H1 (cell line): ENCODE results near the gene POLR1G.

Experiments
- ATF2 ChIP-seq: IDR thresholded peaks from 2 replicates; pipeline ENCODE4 v1.6.1; 2012; ENCODE audit warnings: low read length, inconsistent platforms
- BACH1 ChIP-seq: IDR thresholded peaks from 2 replicates; pipeline ENCODE4 v1.6.1; 2012; ENCODE audit warnings: low read length, improper control_type of control experiment
- CEBPB ChIP-seq: IDR thresholded peaks from 2 replicates; pipeline ENCODE4 v1.6.1; 2012; ENCODE audit warnings: low read depth, low read length
- CTCF ChIP-seq, 3 experiments: IDR thresholded peaks; 1 replicate in 2 of 3; 2 replicates in 1 of 3; pipeline versions ENCODE4 v1.5.1 to v1.6.1; 2011; ENCODE audit warnings: low read length in 3 of 3, mild to moderate bottlenecking in 3 of 3, inconsistent platforms in 2 of 3, low read depth in 1 of 3, moderate library complexity in 1 of 3; ENCODE audit not compliant: insufficient read depth in 1 of 3; ENCODE audit errors: control extremely low read depth in 1 of 3
- EGR1 ChIP-seq: IDR thresholded peaks from 2 replicates; pipeline ENCODE4 v1.6.1; 2011; ENCODE audit warnings: low read depth, low read length, borderline replicate concordance
- GABPA ChIP-seq: IDR thresholded peaks from 2 replicates; pipeline ENCODE4 v1.6.1; 2011; ENCODE audit warnings: mild to moderate bottlenecking, low read length, moderate library complexity, borderline replicate concordance; ENCODE audit not compliant: insufficient read depth
- MAX ChIP-seq: IDR thresholded peaks from 2 replicates; pipeline ENCODE4 v1.6.1; 2012; ENCODE audit warnings: inconsistent platforms
- POLR2A ChIP-seq, 2 experiments: IDR thresholded peaks; 1 replicate in 1 of 2; 2 replicates in 1 of 2; pipeline ENCODE4 v1.6.1; 2011; ENCODE audit warnings: low read depth in 2 of 2, low read length in 2 of 2, mild to moderate bottlenecking in 2 of 2; ENCODE audit errors: control extremely low read depth in 1 of 2
- POLR2AphosphoS5 ChIP-seq: IDR thresholded peaks from 2 replicates; pipeline ENCODE4 v1.6.1; 2011; ENCODE audit warnings: low read depth, low read length
- RAD21 ChIP-seq, 2 experiments: IDR thresholded peaks in 1 of 2; conservative IDR thresholded peaks in 1 of 2; 2 replicates each; pipeline ENCODE4 v1.6.1; 2011; ENCODE audit warnings: low read depth in 2 of 2, low read length in 2 of 2, improper control_type of control experiment in 1 of 2, inconsistent platforms in 1 of 2, mild to moderate bottlenecking in 1 of 2, moderate library complexity in 1 of 2
- SUZ12 ChIP-seq: fragments of 200-600 bp; sonication (generic); IDR thresholded peaks from 2 replicates; pipeline ENCODE4 v1.6.1; 2012; ENCODE audit warnings: mild to moderate bottlenecking, inconsistent platforms, low read length, moderate library complexity, mixed read lengths
- TBP ChIP-seq: IDR thresholded peaks from 2 replicates; pipeline ENCODE4 v1.6.1; 2011; ENCODE audit warnings: low read depth, low read length, improper control_type of control experiment

GRCh38 chr19:45368127-45368526, 38.3 kb upstream of the POLR1G start:
- TF ChIP-seq CEBPB (no peak), GABPA (no peak), BACH1 (no peak), CTCF (IDR thresholded peaks at IDR 0.05; ENCODE audit: control extremely low read depth in 1 of 3, insufficient read depth in 1 of 3, low read depth in 1 of 3, low read length in 3 of 3) (no peak), POLR2A (IDR thresholded peaks at IDR 0.05; ENCODE audit: control extremely low read depth in 1 of 2, low read depth in 2 of 2, low read length in 2 of 2) (no peak), MAX (no peak), EGR1 (no peak), RAD21 (IDR thresholded peaks at IDR 0.05 in 1 of 2, conservative IDR thresholded peaks at IDR 0.05 in 1 of 2; ENCODE audit: low read depth in 2 of 2, low read length in 2 of 2) (no peak), ATF2 (no peak), TBP (no peak), SUZ12 (no peak), POLR2AphosphoS5 (no peak)
